HEK293 (cell line): ENCODE data around the gene DSG3.

Source experiments
- CTCF ChIA-PET: fragments of 350-600 bp; formaldehyde crosslinking; extraction: SDS; loops from one replicate; lab custom pipeline; 2021; ENCODE audit warnings: antibody characterized with exemption; lab: Yijun Ruan, JAX
- POLR2A ChIA-PET: fragments of 300-600 bp; formaldehyde crosslinking; extraction: SDS; loops from one replicate; lab custom pipeline; 2020; ENCODE audit warnings: antibody characterized with exemption, inconsistent platforms; lab: Yijun Ruan, JAX
- H3K27ac ChIP-seq: fragments of 200-500 bp; sonication (Bioruptor generic); 2 replicates; pipeline ENCODE4 v1.5.1; 2014; ENCODE audit warnings: low read depth, low read length, control low read depth, inconsistent platforms; ENCODE audit errors: extremely low read depth
- H3K36me3 ChIP-seq, 2 experiments: fragments of 200-500 bp in 1 of 2; sonication (Bioruptor generic) in 1 of 2; 1 replicate in 1 of 2; 2 replicates in 1 of 2; pipeline ENCODE4 v1.5.1; 2014 to 2017; ENCODE audit warnings: inconsistent platforms in 2 of 2, low read length in 2 of 2; ENCODE audit not compliant: control insufficient read depth in 2 of 2, insufficient read depth in 1 of 2
- H3K4me1 ChIP-seq: fragments of 200-500 bp; sonication (Bioruptor generic); 2 replicates; pipeline ENCODE4 v1.5.1; 2014; ENCODE audit warnings: mild to moderate bottlenecking, low read length, inconsistent platforms; ENCODE audit not compliant: control insufficient read depth, insufficient read depth
- H3K4me3 ChIP-seq: 2 replicates; pipeline ENCODE4 v1.5.1; 2011; ENCODE audit warnings: low read depth, mild to moderate bottlenecking, control low read depth, low read length, moderate library complexity
- H3K9me3 ChIP-seq: fragments of 200-500 bp; sonication (Bioruptor generic); 2 replicates; pipeline ENCODE4 v1.5.1; 2014; ENCODE audit warnings: low read depth, low read length, inconsistent platforms; ENCODE audit not compliant: control insufficient read depth, insufficient read depth
- BCL11B ChIP-seq: fragments of 450-650 bp; formaldehyde crosslinking; IDR thresholded peaks from 2 replicates; pipeline ENCODE4 v1.5.1; 2016; ENCODE audit warnings: low read depth, missing biosample characterization, missing genetic modification characterization
- REPIN1 ChIP-seq: fragments of 450-650 bp; formaldehyde crosslinking; IDR thresholded peaks from 2 replicates; pipeline ENCODE4 v1.5.1; 2017; ENCODE audit warnings: missing biosample characterization, missing genetic modification characterization, low read depth
- REST ChIP-seq: fragments of 450-650 bp; formaldehyde crosslinking; IDR thresholded peaks from 2 replicates; pipeline ENCODE4 v1.5.1; 2016; ENCODE audit warnings: missing biosample characterization, missing genetic modification characterization
- YY2 ChIP-seq: fragments of 450-650 bp; formaldehyde crosslinking; IDR thresholded peaks from 2 replicates; pipeline ENCODE4 v1.5.1; 2016; ENCODE audit warnings: missing biosample characterization, missing genetic modification characterization
- ZFHX2 ChIP-seq: fragments of 450-650 bp; formaldehyde crosslinking; conservative IDR thresholded peaks from 2 replicates; pipeline ENCODE4 v1.5.1; 2016; ENCODE audit warnings: missing biosample characterization, missing genetic modification characterization
- ZNF10 ChIP-seq: fragments of 450-650 bp; formaldehyde crosslinking; IDR thresholded peaks from 2 replicates; pipeline ENCODE4 v1.5.1; 2017; ENCODE audit warnings: missing biosample characterization, missing genetic modification characterization
- ZNF2 ChIP-seq: fragments of 450-650 bp; formaldehyde crosslinking; IDR thresholded peaks from 2 replicates; pipeline ENCODE4 v1.5.1; 2016; ENCODE audit warnings: missing biosample characterization, missing genetic modification characterization
- ZNF280C ChIP-seq: fragments of 450-650 bp; formaldehyde crosslinking; IDR thresholded peaks from 2 replicates; pipeline ENCODE4 v1.5.1; 2016; ENCODE audit warnings: missing biosample characterization, missing genetic modification characterization
- ZNF350 ChIP-seq: fragments of 450-650 bp; formaldehyde crosslinking; IDR thresholded peaks from 2 replicates; pipeline ENCODE4 v1.5.0; 2017; ENCODE audit warnings: missing biosample characterization, mild to moderate bottlenecking, missing genetic modification characterization
- ZNF398 ChIP-seq: fragments of 450-650 bp; formaldehyde crosslinking; IDR thresholded peaks from 2 replicates; pipeline ENCODE4 v1.5.1; 2017; ENCODE audit warnings: missing biosample characterization, missing genetic modification characterization
- ZNF449 ChIP-seq: fragments of 450-650 bp; formaldehyde crosslinking; IDR thresholded peaks from 2 replicates; pipeline ENCODE4 v1.5.1; 2017; ENCODE audit warnings: missing biosample characterization, mild to moderate bottlenecking, missing genetic modification characterization, moderate library complexity
- ZNF600 ChIP-seq: fragments of 450-650 bp; formaldehyde crosslinking; IDR thresholded peaks from 2 replicates; pipeline ENCODE4 v1.5.1; 2016; ENCODE audit warnings: missing biosample characterization, missing genetic modification characterization
- ZNF610 ChIP-seq: fragments of 450-650 bp; formaldehyde crosslinking; IDR thresholded peaks from 2 replicates; pipeline ENCODE4 v1.5.1; 2016; ENCODE audit warnings: missing biosample characterization, missing genetic modification characterization, borderline replicate concordance
- ZNF626 ChIP-seq: fragments of 450-650 bp; sonication (Bioruptor Pico); formaldehyde crosslinking; IDR thresholded peaks from 2 replicates; pipeline ENCODE4 v1.5.1; 2018; ENCODE audit warnings: missing biosample characterization, missing genetic modification characterization, inconsistent platforms
- ZNF704 ChIP-seq: fragments of 450-650 bp; formaldehyde crosslinking; IDR thresholded peaks from 2 replicates; pipeline ENCODE4 v1.5.1; 2016; ENCODE audit warnings: missing biosample characterization, missing genetic modification characterization
- ZSCAN4 ChIP-seq: fragments of 450-650 bp; formaldehyde crosslinking; IDR thresholded peaks from 2 replicates; pipeline ENCODE4 v1.5.1; 2017; ENCODE audit warnings: missing biosample characterization, missing genetic modification characterization
- TF ChIP-seq, protein P1 (sequence below): fragments of 450-650 bp; formaldehyde crosslinking; IDR thresholded peaks from 2 replicates; pipeline ENCODE4 v1.5.1; 2016; ENCODE audit warnings: missing biosample characterization, missing genetic modification characterization, low read depth
- TF ChIP-seq, protein P2 (sequence below): fragments of 450-650 bp; formaldehyde crosslinking; IDR thresholded peaks from 2 replicates; pipeline ENCODE4 v1.5.1; 2017; ENCODE audit warnings: missing biosample characterization, missing genetic modification characterization

The DSG3 gene

GRCh38 chr18:31430072-31430471 is 17.5 kb upstream of the DSG3 start:
- Histone ChIP-seq H3K9me3 (no peaks in the 10 kb centered on the region), H3K4me1 (no peaks in the 10 kb centered on the region), H3K36me3 (no peaks in the 10 kb centered on the region), H3K27ac (no peak overlapping the region), H3K4me3 (no peak overlapping the region)
- POLR2A ChIA-PET, result no interaction called here
- CTCF ChIA-PET, result interaction anchor here (0.7 to 1.8 kb wide), 4 partner anchors 11 to 292 kb away, joined by 3 to 5 read pairs (median 4); no protein-coding TSS in a partner anchor
- no peak for TF ChIP-seq BCL11B (tag by site-specific recombination)
- TF ChIP-seq ZFHX2 (tag by site-specific recombination), result no peak
- TF ChIP-seq REPIN1 (tag by site-specific recombination), result no peak
- TF ChIP-seq REST (tag by site-specific recombination), result no peak

- Histone ChIP-seq H3K36me3 (no peaks in the 10 kb centered on the region), H3K27ac (no peak overlapping the region), H3K9me3 (no peaks in the 10 kb centered on the region), H3K4me3 (no peak overlapping the region), H3K4me1 (no peaks in the 10 kb centered on the region)
- ChIA-PET CTCF (interaction anchor here (0.7 to 1.8 kb wide), 3 partner anchors 126 to 292 kb away, joined by 4 to 5 read pairs (median 5); no protein-coding TSS in a partner anchor), POLR2A (no interaction called here)
- TF ChIP-seq ZNF610 (tag by site-specific recombination) (no peak), ZNF2 (tag by site-specific recombination) (no peak), ZNF449 (tag by site-specific recombination) (no peak), ZNF280C (tag by site-specific recombination) (no peak), ZNF626 (no peak), ZNF350 (no peak), ZNF398 (tag by site-specific recombination) (no peak), YY2 (no peak), ZNF10 (no peak), ZSCAN4 (tag by site-specific recombination) (no peak), ZNF704 (no peak), ZNF600 (no peak)
- TF ChIP-seq, protein P1, sequence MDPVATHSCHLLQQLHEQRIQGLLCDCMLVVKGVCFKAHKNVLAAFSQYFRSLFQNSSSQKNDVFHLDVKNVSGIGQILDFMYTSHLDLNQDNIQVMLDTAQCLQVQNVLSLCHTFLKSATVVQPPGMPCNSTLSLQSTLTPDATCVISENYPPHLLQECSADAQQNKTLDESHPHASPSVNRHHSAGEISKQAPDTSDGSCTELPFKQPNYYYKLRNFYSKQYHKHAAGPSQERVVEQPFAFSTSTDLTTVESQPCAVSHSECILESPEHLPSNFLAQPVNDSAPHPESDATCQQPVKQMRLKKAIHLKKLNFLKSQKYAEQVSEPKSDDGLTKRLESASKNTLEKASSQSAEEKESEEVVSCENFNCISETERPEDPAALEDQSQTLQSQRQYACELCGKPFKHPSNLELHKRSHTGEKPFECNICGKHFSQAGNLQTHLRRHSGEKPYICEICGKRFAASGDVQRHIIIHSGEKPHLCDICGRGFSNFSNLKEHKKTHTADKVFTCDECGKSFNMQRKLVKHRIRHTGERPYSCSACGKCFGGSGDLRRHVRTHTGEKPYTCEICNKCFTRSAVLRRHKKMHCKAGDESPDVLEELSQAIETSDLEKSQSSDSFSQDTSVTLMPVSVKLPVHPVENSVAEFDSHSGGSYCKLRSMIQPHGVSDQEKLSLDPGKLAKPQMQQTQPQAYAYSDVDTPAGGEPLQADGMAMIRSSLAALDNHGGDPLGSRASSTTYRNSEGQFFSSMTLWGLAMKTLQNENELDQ (tag by site-specific recombination), result no peak
- TF ChIP-seq, protein P2, sequence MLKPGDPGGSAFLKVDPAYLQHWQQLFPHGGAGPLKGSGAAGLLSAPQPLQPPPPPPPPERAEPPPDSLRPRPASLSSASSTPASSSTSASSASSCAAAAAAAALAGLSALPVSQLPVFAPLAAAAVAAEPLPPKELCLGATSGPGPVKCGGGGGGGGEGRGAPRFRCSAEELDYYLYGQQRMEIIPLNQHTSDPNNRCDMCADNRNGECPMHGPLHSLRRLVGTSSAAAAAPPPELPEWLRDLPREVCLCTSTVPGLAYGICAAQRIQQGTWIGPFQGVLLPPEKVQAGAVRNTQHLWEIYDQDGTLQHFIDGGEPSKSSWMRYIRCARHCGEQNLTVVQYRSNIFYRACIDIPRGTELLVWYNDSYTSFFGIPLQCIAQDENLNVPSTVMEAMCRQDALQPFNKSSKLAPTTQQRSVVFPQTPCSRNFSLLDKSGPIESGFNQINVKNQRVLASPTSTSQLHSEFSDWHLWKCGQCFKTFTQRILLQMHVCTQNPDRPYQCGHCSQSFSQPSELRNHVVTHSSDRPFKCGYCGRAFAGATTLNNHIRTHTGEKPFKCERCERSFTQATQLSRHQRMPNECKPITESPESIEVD, result no peak
Observed at GRCh38 chr18:31430554-31430953, 17.0 kb upstream of the DSG3 start.
